PC-9 (cell line): ENCODE results near the gene HIVEP2. TPM values are rescaled to one million over a fixed set of nuclear protein-coding genes. Genes with fewer than 3 reads are reported as not detected.

ENCODE experiments used
- BruUV-seq: library from RNA; stranded (reverse); fragments of 400-500 nt; replicated peaks from 2 replicates; lab custom pipeline; 2021; lab: Mats Ljungman, UMichigan
- CTCF ChIA-PET: fragments of 300-600 bp; sonication (Branson Sonifier 250); formaldehyde crosslinking; loops from one replicate; lab custom pipeline; 2022; ENCODE audit warnings: antibody characterized with exemption; lab: Charles Lee
- POLR2A ChIA-PET: fragments of 300-600 bp; sonication (Branson Sonifier 250); formaldehyde crosslinking; loops from one replicate; lab custom pipeline; 2022; ENCODE audit warnings: antibody characterized with exemption; ENCODE audit not compliant: unreplicated experiment; lab: Charles Lee
- DNase-seq, 2 experiments: peaks; one replicate each; pipeline versions ENCODE4 v3.0.0 to v3.0.0-alpha.2; 2015 to 2022; ENCODE audit warnings: mixed read lengths in 1 of 2
- H2AFZ ChIP-seq: fragments of 200-600 bp; sonication (generic); 2 replicates; pipeline ENCODE4 v1.8.1; 2017; ENCODE audit warnings: antibody characterized with exemption
- H3F3A ChIP-seq: fragments of 200-600 bp; sonication (generic); 2 replicates; pipeline ENCODE4 v1.8.1; 2017; ENCODE audit warnings: antibody characterized with exemption, mild to moderate bottlenecking, low read depth; ENCODE audit not compliant: insufficient read depth
- H3K27ac ChIP-seq: fragments of 200-600 bp; sonication (generic); 2 replicates; pipeline ENCODE4 v1.6.1; 2016; ENCODE audit warnings: mixed run types
- H3K27me3 ChIP-seq: fragments of 200-600 bp; sonication (generic); 2 replicates; pipeline ENCODE4 v1.6.1; 2016; ENCODE audit warnings: low read depth, mixed run types; ENCODE audit not compliant: insufficient read depth
- H3K36me3 ChIP-seq: fragments of 200-600 bp; sonication (generic); 2 replicates; pipeline ENCODE4 v1.6.1; 2016; ENCODE audit warnings: low read depth, mixed run types
- H3K4me1 ChIP-seq: fragments of 200-600 bp; sonication (generic); replicated peaks from 2 replicates; pipeline ENCODE4 v1.6.1; 2016; ENCODE audit warnings: mixed run types; ENCODE audit not compliant: insufficient read depth
- H3K4me2 ChIP-seq: fragments of 200-600 bp; sonication (generic); 2 replicates; pipeline ENCODE4 v1.6.1; 2017; ENCODE audit warnings: mixed run types
- H3K4me3 ChIP-seq: fragments of 200-600 bp; sonication (generic); 2 replicates; pipeline ENCODE4 v1.6.1; 2016; ENCODE audit warnings: mixed run types
- H3K79me2 ChIP-seq: fragments of 200-600 bp; sonication (generic); 2 replicates; pipeline ENCODE4 v1.6.1; 2017; ENCODE audit warnings: low read depth, mixed run types
- H3K9me2 ChIP-seq: fragments of 200-600 bp; sonication (generic); 2 replicates; pipeline ENCODE4 v1.8.1; 2017; ENCODE audit warnings: mild to moderate bottlenecking; ENCODE audit not compliant: insufficient read depth
- H3K9me3 ChIP-seq: fragments of 200-600 bp; sonication (generic); 2 replicates; pipeline ENCODE4 v1.8.1; 2016; ENCODE audit warnings: low read depth; ENCODE audit not compliant: insufficient read depth
- H4K20me1 ChIP-seq: fragments of 200-600 bp; sonication (generic); 2 replicates; pipeline ENCODE4 v1.8.1; 2017; ENCODE audit not compliant: insufficient read depth
- EZH2 ChIP-seq: fragments of 200-600 bp; sonication (generic); IDR thresholded peaks from 2 replicates; pipeline ENCODE4 v1.8.0; 2017; ENCODE audit warnings: antibody characterized with exemption, low read depth
- intact Hi-C: fragments of 100-400 bp; cut with micrococcal nuclease; formaldehyde crosslinking; loops from one replicate; pipeline ENCODE4 v1.10.0; 2022; ENCODE audit not compliant: unreplicated experiment
- total RNA-seq: library from RNA; stranded (reverse); gene quantifications from 2 replicates; pipeline ENCODE4 v1.2.3, GENCODE V29; 2021
- TF ChIP-seq, protein P1 (sequence below): fragments of 200-600 bp; sonication (generic); conservative IDR thresholded peaks from 2 replicates; pipeline ENCODE4 v1.6.1; 2017; ENCODE audit warnings: mixed run types, antibody characterized with exemption, mild to moderate bottlenecking, moderate library complexity

Gene HIVEP2
- total RNA-seq, 1 experiment from 2014 or later, result 10.3 TPM

GRCh38 chr6:142794424-142794823, 150.6 kb downstream of the HIVEP2 start:
- no peaks in the 10 kb centered on the region for H3K9me3 ChIP-seq
- H3K79me2 ChIP-seq, result no peaks in the 10 kb centered on the region
- ChIA-PET POLR2A (no interaction called here), CTCF (interaction anchor here (0.6 kb wide), 1 partner anchor 321 kb away, joined by 3 read pairs; no protein-coding TSS in a partner anchor)
- TF ChIP-seq, protein P1, sequence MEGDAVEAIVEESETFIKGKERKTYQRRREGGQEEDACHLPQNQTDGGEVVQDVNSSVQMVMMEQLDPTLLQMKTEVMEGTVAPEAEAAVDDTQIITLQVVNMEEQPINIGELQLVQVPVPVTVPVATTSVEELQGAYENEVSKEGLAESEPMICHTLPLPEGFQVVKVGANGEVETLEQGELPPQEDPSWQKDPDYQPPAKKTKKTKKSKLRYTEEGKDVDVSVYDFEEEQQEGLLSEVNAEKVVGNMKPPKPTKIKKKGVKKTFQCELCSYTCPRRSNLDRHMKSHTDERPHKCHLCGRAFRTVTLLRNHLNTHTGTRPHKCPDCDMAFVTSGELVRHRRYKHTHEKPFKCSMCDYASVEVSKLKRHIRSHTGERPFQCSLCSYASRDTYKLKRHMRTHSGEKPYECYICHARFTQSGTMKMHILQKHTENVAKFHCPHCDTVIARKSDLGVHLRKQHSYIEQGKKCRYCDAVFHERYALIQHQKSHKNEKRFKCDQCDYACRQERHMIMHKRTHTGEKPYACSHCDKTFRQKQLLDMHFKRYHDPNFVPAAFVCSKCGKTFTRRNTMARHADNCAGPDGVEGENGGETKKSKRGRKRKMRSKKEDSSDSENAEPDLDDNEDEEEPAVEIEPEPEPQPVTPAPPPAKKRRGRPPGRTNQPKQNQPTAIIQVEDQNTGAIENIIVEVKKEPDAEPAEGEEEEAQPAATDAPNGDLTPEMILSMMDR, result no peak
- no peak for TF ChIP-seq EZH2
- H3K27me3 ChIP-seq, result no peaks in the 10 kb centered on the region
- no peaks in the 10 kb centered on the region for H3F3A ChIP-seq
- H3K4me1 ChIP-seq, result no peaks in the 10 kb centered on the region
- H4K20me1 ChIP-seq, result no peaks in the 10 kb centered on the region
- no TSS peak for BruUV-seq
- no peak overlapping the region for H3K4me2 ChIP-seq
- H3K4me3 ChIP-seq, result no peak overlapping the region
- H3K9me2 ChIP-seq, result no peaks in the 10 kb centered on the region; the same call in 1 of the 2 replicates
- DNase-seq, result no peak
- intact Hi-C loops, result no loop called here
- no peak overlapping the region for H2AFZ ChIP-seq
- no peaks in the 10 kb centered on the region for H3K36me3 ChIP-seq
- no peak overlapping the region for H3K27ac ChIP-seq

DNA sequence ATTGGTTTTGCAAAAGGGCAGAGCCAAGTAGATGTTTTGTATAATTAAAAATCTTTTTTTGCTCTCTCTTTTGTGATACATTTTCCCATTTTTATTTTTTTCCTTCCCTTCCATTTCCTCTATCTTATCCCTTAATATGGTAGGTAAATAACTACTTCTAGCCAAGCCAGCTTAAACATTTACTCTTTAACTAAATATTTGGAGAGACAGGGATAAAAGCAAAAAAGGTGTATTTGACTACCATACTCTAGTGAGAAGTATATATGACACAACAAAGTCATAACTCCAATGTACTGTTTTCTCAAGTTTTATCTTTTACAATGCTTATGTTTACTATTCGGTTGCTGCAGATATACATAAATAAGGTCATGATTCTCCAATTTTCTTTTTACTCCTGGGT, 154.7 kb downstream of the HIVEP2 start:
- TF ChIP-seq EZH2, result no peak
- TF ChIP-seq, protein P1, result no peak
- intact Hi-C loops, result no loop called here

DNA sequence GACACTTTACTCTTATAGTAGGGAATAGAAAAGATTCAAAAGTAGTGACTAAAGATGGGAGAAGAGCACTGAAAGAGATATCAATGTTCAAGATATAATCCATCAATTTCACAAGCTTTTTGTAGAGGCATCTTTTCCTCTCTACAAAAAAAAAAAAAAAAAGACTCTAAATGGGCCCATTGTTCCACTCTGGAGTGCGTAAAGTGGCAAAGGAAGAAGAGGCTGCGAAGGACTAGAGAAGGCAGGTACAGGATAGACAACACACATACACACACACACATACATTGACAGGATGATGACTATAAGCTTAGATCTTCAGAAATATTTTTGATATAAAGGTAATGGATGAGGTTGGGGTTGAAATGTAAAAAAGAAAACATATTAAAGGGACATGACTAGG, 157.6 kb downstream of the HIVEP2 start:
- intact Hi-C loops, result no loop called here
- no TSS peak for BruUV-seq
- H3K36me3 ChIP-seq, result no peaks in the 10 kb centered on the region
- no peaks in the 10 kb centered on the region for H3K27me3 ChIP-seq
- no peak for TF ChIP-seq EZH2
- TF ChIP-seq, protein P1, result no peak
- H3K27ac ChIP-seq, result no peak overlapping the region
- no peak for DNase-seq
- H3F3A ChIP-seq, result no peaks in the 10 kb centered on the region
- POLR2A ChIA-PET, result no interaction called here
- H3K9me2 ChIP-seq, result no peaks in the 10 kb centered on the region
- no peaks in the 10 kb centered on the region for H4K20me1 ChIP-seq
- H3K4me1 ChIP-seq, result no peaks in the 10 kb centered on the region
- CTCF ChIA-PET, result interaction anchor here (0.7 kb wide), 1 partner anchor 504 kb away, joined by 8 read pairs; no protein-coding TSS in a partner anchor
- no peaks in the 10 kb centered on the region for H3K9me3 ChIP-seq
- H3K4me2 ChIP-seq, result no peak overlapping the region
- H3K79me2 ChIP-seq, result no peaks in the 10 kb centered on the region
- H2AFZ ChIP-seq, result no peak overlapping the region
- no peak overlapping the region for H3K4me3 ChIP-seq

More for the DNA sequence above, 154.7 kb downstream of the HIVEP2 start:
- ChIA-PET CTCF (no interaction called here), POLR2A (no interaction called here)
- H3K4me3 ChIP-seq, result no peak overlapping the region
- no peaks in the 10 kb centered on the region for H3K79me2 ChIP-seq
- no TSS peak for BruUV-seq
- no peak overlapping the region for H2AFZ ChIP-seq
- no peaks in the 10 kb centered on the region for H3K4me1 ChIP-seq
- H3K27me3 ChIP-seq, result no peaks in the 10 kb centered on the region
- no peaks in the 10 kb centered on the region for H3K9me3 ChIP-seq
- no peaks in the 10 kb centered on the region for H3F3A ChIP-seq
- H4K20me1 ChIP-seq, result no peaks in the 10 kb centered on the region
- no peak overlapping the region for H3K27ac ChIP-seq
- H3K9me2 ChIP-seq, result no peaks in the 10 kb centered on the region; the same call in 1 of the 2 replicates
- no peaks in the 10 kb centered on the region for H3K36me3 ChIP-seq
- DNase-seq, result no peak
- no peak overlapping the region for H3K4me2 ChIP-seq
